Epidermal melanocyte (primary cell): ENCODE results near the gene ZNF135.

Experiments
- DNase-seq: peaks from one replicate; pipeline ENCODE4 v3.0.0; 2011; ENCODE audit warnings: low spot score; ENCODE audit not compliant: insufficient read length

The ZNF135 gene

GRCh38 chr19:58059003-58059670 is at the start of gene ZNF135:
Gene ZNF135, plus strand, starts transcription at chr19:58059282. Its CDS starts 721 bp downstream, at chr19:58060003.
- peak; percentile 94 for DNase-seq

GRCh38 chr19:58009301-58009665 is 49.8 kb upstream of the ZNF135 start:
- no peak for DNase-seq

GRCh38 chr19:58009666-58010301 is 49.3 kb upstream of the ZNF135 start:
- no peak for DNase-seq

- DNase-seq: no peak
Observed at GRCh38 chr19:58010507-58010906, 48.6 kb upstream of the ZNF135 start.

GRCh38 chr19:58014141-58014540 is 44.9 kb upstream of the ZNF135 start:
- no peak for DNase-seq

- no peak for DNase-seq
Observed at GRCh38 chr19:58020129-58020528, 39.0 kb upstream of the ZNF135 start.

- no peak for DNase-seq
Observed at GRCh38 chr19:58021541-58022282, 37.4 kb upstream of the ZNF135 start.

- no peak for DNase-seq
Observed at GRCh38 chr19:58022283-58022660, 36.8 kb upstream of the ZNF135 start.

GRCh38 chr19:58024661-58025060 is 34.4 kb upstream of the ZNF135 start:
- DNase-seq: no peak

- no peak for DNase-seq
Observed at GRCh38 chr19:58033741-58034476, 25.2 kb upstream of the ZNF135 start, which contains the start of gene ZSCAN1. Gene ZSCAN1, plus strand, starts transcription at chr19:58034025. Its CDS starts 3,812 bp downstream, at chr19:58037837.

GRCh38 chr19:58034477-58034793 is 24.6 kb upstream of the ZNF135 start:
- no peak for DNase-seq

GRCh38 chr19:58035863-58036262 is 23.2 kb upstream of the ZNF135 start:
- no peak for DNase-seq

- no peak for DNase-seq
Observed at GRCh38 chr19:58037927-58038687, 21.0 kb upstream of the ZNF135 start.

GRCh38 chr19:58038688-58039204 is 20.3 kb upstream of the ZNF135 start:
- no peak for DNase-seq

GRCh38 chr19:58040751-58041525 is 18.1 kb upstream of the ZNF135 start:
- no peak for DNase-seq

- no peak for DNase-seq
Observed at GRCh38 chr19:58042495-58043340, 16.4 kb upstream of the ZNF135 start.

GRCh38 chr19:58044391-58044790 is 14.7 kb upstream of the ZNF135 start:
- DNase-seq: no peak

- no peak for DNase-seq
Observed at GRCh38 chr19:58044886-58045285, 14.2 kb upstream of the ZNF135 start.

GRCh38 chr19:58045411-58046050 is 13.6 kb upstream of the ZNF135 start:
- no peak for DNase-seq
